ENCODE results near the gene CSNK2A1.

GRCh38 chr20:432677-433299 lies 110.8 kb downstream of the CSNK2A1 start:
- TF ChIP-seq POLR2AphosphoS5 (IDR thresholded peaks at IDR 0.05) (no peak), EP300 (conservative IDR thresholded peaks at IDR 0.05; ENCODE audit: poor library complexity, severe bottlenecking) (no peak), CTCF (IDR thresholded peaks at IDR 0.05; ENCODE audit: poor library complexity, severe bottlenecking) (no peak), EZH2 (IDR thresholded peaks at IDR 0.05; ENCODE audit: borderline replicate concordance, insufficient read depth, low read length, poor library complexity, severe bottlenecking) (no peak), SMC3 (conservative IDR thresholded peaks at IDR 0.05; ENCODE audit: poor library complexity) (no peak), TAF1 (IDR thresholded peaks at IDR 0.05; ENCODE audit: low read depth) (no peak)
- TF ChIP-seq, protein P1, sequence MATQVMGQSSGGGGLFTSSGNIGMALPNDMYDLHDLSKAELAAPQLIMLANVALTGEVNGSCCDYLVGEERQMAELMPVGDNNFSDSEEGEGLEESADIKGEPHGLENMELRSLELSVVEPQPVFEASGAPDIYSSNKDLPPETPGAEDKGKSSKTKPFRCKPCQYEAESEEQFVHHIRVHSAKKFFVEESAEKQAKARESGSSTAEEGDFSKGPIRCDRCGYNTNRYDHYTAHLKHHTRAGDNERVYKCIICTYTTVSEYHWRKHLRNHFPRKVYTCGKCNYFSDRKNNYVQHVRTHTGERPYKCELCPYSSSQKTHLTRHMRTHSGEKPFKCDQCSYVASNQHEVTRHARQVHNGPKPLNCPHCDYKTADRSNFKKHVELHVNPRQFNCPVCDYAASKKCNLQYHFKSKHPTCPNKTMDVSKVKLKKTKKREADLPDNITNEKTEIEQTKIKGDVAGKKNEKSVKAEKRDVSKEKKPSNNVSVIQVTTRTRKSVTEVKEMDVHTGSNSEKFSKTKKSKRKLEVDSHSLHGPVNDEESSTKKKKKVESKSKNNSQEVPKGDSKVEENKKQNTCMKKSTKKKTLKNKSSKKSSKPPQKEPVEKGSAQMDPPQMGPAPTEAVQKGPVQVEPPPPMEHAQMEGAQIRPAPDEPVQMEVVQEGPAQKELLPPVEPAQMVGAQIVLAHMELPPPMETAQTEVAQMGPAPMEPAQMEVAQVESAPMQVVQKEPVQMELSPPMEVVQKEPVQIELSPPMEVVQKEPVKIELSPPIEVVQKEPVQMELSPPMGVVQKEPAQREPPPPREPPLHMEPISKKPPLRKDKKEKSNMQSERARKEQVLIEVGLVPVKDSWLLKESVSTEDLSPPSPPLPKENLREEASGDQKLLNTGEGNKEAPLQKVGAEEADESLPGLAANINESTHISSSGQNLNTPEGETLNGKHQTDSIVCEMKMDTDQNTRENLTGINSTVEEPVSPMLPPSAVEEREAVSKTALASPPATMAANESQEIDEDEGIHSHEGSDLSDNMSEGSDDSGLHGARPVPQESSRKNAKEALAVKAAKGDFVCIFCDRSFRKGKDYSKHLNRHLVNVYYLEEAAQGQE (IDR thresholded peaks at IDR 0.05; ENCODE audit: borderline replicate concordance), result no peak
